Lower leg skin (tissue), 3 donors: Measurements from ENCODE around the gene ATAD2B.

Source experiments
- POLR2A ChIP-seq, 2 donors: fragments of 450-650 bp; IDR thresholded peaks; one replicate each; pipeline ENCODE4 v1.6.1; 2016 to 2017; ENCODE audit warnings: antibody characterized with exemption in 2 of 2, mild to moderate bottlenecking in 1 of 2, moderate library complexity in 1 of 2
- TF ChIP-seq, protein P1 (sequence below), 3 donors: fragments of 450-650 bp; IDR thresholded peaks; one replicate each; pipeline ENCODE4 v1.5.1; 2016; ENCODE audit warnings: antibody characterized with exemption in 3 of 3, mild to moderate bottlenecking in 3 of 3, moderate library complexity in 2 of 3

DNA sequence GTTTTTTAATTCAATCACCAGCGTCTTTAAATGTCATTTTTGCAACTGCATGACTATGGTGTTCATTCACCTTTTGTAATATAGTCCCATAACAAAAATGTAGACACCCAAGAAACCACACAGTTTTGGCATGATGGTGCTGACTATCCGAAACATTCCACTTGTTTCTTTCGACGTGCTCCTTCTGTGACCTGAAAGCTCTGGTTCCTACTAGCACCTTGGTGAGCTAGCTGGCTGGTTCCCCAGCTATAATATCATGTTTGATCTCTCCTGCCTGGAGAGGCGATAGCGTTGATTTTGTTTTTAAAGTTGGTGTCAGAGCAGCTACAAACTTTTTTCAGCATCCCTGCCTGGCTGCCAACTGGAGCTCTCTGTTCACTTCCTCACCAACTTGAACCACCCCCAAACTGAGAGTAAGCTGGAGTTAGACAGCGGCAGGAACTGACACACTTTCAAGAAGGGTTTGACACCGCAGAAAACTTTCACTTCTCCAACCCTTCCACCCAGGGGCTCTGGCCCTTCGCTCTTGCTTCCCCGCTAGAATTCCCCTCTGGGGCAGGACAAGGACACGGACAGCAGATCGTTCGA, 1.1 kb downstream of the ATAD2B start:
- TF ChIP-seq POLR2A (IDR thresholded peaks at IDR 0.05) = peak in 1 of 2 donors; percentile 13
- TF ChIP-seq, protein P1, sequence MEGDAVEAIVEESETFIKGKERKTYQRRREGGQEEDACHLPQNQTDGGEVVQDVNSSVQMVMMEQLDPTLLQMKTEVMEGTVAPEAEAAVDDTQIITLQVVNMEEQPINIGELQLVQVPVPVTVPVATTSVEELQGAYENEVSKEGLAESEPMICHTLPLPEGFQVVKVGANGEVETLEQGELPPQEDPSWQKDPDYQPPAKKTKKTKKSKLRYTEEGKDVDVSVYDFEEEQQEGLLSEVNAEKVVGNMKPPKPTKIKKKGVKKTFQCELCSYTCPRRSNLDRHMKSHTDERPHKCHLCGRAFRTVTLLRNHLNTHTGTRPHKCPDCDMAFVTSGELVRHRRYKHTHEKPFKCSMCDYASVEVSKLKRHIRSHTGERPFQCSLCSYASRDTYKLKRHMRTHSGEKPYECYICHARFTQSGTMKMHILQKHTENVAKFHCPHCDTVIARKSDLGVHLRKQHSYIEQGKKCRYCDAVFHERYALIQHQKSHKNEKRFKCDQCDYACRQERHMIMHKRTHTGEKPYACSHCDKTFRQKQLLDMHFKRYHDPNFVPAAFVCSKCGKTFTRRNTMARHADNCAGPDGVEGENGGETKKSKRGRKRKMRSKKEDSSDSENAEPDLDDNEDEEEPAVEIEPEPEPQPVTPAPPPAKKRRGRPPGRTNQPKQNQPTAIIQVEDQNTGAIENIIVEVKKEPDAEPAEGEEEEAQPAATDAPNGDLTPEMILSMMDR (IDR thresholded peaks at IDR 0.05) = no peak
